ENCODE data around the gene EPHA5. TPM values are rescaled to one million over a fixed set of nuclear protein-coding genes. Genes with fewer than 3 reads are reported as not detected.

Gene EPHA5
- total RNA-seq, 3 donors from 2014 or later (not counting 1 experiment from before 2014, with no cell fraction given): not detected

DNA sequence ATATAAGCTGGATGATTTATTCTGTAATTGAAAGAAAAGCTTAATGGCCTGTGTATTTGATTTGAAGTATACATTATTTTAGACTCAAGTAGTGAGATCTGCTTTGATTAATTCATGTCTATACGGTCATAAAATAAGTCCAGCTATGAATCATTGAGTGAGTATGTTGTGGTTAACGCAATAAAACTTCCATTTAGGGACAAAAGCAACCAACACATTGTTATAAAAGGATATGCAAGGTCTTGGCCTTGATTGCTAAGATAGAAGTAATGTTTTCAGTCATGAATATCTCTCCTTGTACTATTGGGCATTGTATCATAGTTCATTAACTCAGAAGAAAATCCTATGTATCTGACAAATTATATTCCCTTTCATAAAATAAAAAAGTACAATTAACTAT lies 162.1 kb downstream of the EPHA5 start:
- no peaks in the 10 kb centered on the region for H3K36me3 ChIP-seq (ENCODE audit: control insufficient read depth, insufficient read depth, low read length)
- Mint-ChIP-seq H3K9me3 (peaks cover 4 to 14% of the 10 kb centered on the region in 2 donors), H3K27ac (no peak overlapping the region), H3K4me1 (no peaks in the 10 kb centered on the region), H3K27me3 (ENCODE audit: low read depth in 2 of 2) (no peaks in the 10 kb centered on the region), H3K4me3 (no peak overlapping the region), H3K36me3 (no peaks in the 10 kb centered on the region)
- ATAC-seq: no peak
- H3K4me3 ChIP-seq (ENCODE audit: low read length): no peak overlapping the region
- no peaks in the 10 kb centered on the region for H3K9me3 ChIP-seq (ENCODE audit: control insufficient read depth, insufficient read depth, low read length)
- TF ChIP-seq CTCF (IDR thresholded peaks at IDR 0.05): no peak
- DNase-seq: no peak
- H3K27me3 ChIP-seq (ENCODE audit: control insufficient read depth, insufficient read depth, low read length): no peaks in the 10 kb centered on the region
- intact Hi-C loops (cut with micrococcal nuclease): no loop called here
- no peak overlapping the region for H3K27ac ChIP-seq (ENCODE audit: low read length)
- WGBS (ENCODE audit: insufficient coverage): 80% methylated on average over 2 of the region's 2 CpGs
- H3K4me1 ChIP-seq (ENCODE audit: control insufficient read depth, insufficient read depth, low read length): no peaks in the 10 kb centered on the region

DNA sequence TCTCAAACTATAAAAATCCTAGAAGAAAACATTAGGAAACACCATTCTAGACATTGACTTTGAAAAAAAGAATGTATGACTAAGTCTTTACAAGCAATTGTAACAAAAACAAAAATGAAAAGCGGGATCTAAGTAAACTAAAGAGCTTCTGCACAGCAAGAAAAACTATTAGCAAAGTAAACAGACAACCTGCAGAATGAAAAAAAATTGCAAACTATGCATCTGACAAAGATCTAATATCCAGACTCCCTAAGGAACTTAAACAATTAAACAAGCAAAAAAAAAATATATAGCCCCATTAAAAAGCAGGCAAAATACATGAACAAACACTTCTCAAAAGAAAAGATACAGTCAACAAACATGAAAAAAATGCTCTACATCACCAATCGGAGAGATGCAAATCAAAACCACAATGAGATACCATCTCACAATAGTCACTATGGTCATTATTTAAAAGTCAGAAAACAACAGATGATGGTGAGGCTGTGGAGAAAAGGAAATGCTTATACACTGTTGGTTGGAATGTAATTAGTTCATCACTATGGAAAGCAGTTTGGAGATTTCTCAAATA lies 168.1 kb downstream of the EPHA5 start:
- intact Hi-C loops (cut with micrococcal nuclease): no loop called here
- H3K27me3 Mint-ChIP-seq (ENCODE audit: low read depth in 2 of 2): no peaks in the 10 kb centered on the region
- Histone ChIP-seq H3K4me1 (ENCODE audit: control insufficient read depth, insufficient read depth, low read length) (no peaks in the 10 kb centered on the region), H3K9me3 (ENCODE audit: control insufficient read depth, insufficient read depth, low read length) (no peaks in the 10 kb centered on the region), H3K36me3 (ENCODE audit: control insufficient read depth, insufficient read depth, low read length) (no peaks in the 10 kb centered on the region), H3K27ac (ENCODE audit: low read length) (no peak overlapping the region), H3K4me3 (ENCODE audit: low read length) (no peak overlapping the region), H3K27me3 (ENCODE audit: control insufficient read depth, insufficient read depth, low read length) (no peaks in the 10 kb centered on the region)
- TF ChIP-seq CTCF (IDR thresholded peaks at IDR 0.05): no peak
- H3K27ac Mint-ChIP-seq: no peak overlapping the region
- peaks cover 15 to 20% of the 10 kb centered on the region in 2 donors for H3K9me3 Mint-ChIP-seq
- WGBS (ENCODE audit: insufficient coverage): 90% methylated on average over 1 of the region's 2 CpGs
- H3K4me3 Mint-ChIP-seq: no peak overlapping the region
- ATAC-seq: no peak
- no peaks in the 10 kb centered on the region for H3K4me1 Mint-ChIP-seq
- H3K36me3 Mint-ChIP-seq: no peaks in the 10 kb centered on the region
- DNase-seq: no peak

DNA sequence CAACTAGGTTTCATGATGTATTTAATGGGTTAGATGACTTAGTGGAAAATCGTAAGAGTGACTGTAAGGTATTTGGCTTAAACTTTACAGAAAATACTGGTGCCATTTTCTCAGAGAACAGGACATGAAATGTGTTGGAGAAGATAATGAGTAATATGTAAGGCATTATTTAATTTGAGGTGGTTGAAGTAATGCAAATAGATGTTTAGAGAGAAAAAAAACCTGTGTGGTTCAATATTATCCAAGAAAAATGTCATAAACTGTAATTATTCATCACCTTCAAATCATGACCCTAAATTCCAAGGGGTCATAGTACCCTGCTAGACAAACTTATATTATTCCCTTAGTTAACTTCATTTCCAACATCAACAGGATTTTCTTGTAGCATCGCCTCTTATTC lies 171.7 kb downstream of the EPHA5 start:
- Histone ChIP-seq H3K27ac (ENCODE audit: low read length) (no peak overlapping the region), H3K9me3 (ENCODE audit: control insufficient read depth, insufficient read depth, low read length) (no peaks in the 10 kb centered on the region), H3K4me3 (ENCODE audit: low read length) (no peak overlapping the region), H3K27me3 (ENCODE audit: control insufficient read depth, insufficient read depth, low read length) (no peaks in the 10 kb centered on the region), H3K36me3 (ENCODE audit: control insufficient read depth, insufficient read depth, low read length) (no peaks in the 10 kb centered on the region), H3K4me1 (ENCODE audit: control insufficient read depth, insufficient read depth, low read length) (no peaks in the 10 kb centered on the region)
- WGBS (ENCODE audit: insufficient coverage): 74% methylated on average over 2 of the region's 2 CpGs
- H3K27me3 Mint-ChIP-seq (ENCODE audit: low read depth in 2 of 2): no peaks in the 10 kb centered on the region
- no peaks in the 10 kb centered on the region for H3K4me1 Mint-ChIP-seq
- ATAC-seq: no peak
- intact Hi-C loops (cut with micrococcal nuclease): no loop called here
- H3K9me3 Mint-ChIP-seq: peaks cover 16 to 18% of the 10 kb centered on the region in 2 donors
- no peak for TF ChIP-seq CTCF (IDR thresholded peaks at IDR 0.05)
- no peak overlapping the region for H3K27ac Mint-ChIP-seq
- no peak for DNase-seq
- H3K36me3 Mint-ChIP-seq: no peaks in the 10 kb centered on the region
- H3K4me3 Mint-ChIP-seq: no peak overlapping the region

DNA sequence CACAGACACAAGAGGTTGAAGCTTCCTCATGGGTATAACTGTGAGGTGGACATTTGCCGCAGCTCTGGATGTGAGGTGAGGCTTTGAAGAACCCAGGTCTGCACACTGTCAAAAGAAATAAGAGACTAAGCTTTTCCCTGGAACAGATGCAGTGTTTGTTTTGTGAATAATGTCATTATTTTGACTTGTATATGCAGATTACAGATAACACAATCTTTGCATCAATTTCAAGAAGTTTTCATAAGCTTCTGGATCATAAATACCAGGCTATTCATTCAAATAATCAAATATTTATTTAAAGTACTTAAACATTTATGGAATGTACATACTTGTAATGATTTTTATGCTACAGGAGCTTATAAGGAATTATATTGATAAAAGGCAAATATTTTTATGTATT lies 174.8 kb downstream of the EPHA5 start:
- DNase-seq: no peak
- Histone ChIP-seq H3K4me3 (ENCODE audit: low read length) (no peak overlapping the region), H3K27me3 (ENCODE audit: control insufficient read depth, insufficient read depth, low read length) (no peaks in the 10 kb centered on the region), H3K27ac (ENCODE audit: low read length) (no peak overlapping the region), H3K4me1 (ENCODE audit: control insufficient read depth, insufficient read depth, low read length) (no peaks in the 10 kb centered on the region), H3K36me3 (ENCODE audit: control insufficient read depth, insufficient read depth, low read length) (no peaks in the 10 kb centered on the region), H3K9me3 (ENCODE audit: control insufficient read depth, insufficient read depth, low read length) (no peaks in the 10 kb centered on the region)
- Mint-ChIP-seq H3K36me3 (no peaks in the 10 kb centered on the region), H3K27me3 (ENCODE audit: low read depth in 2 of 2) (no peaks in the 10 kb centered on the region), H3K4me3 (no peak overlapping the region), H3K9me3 (peaks cover 10 to 17% of the 10 kb centered on the region in 2 donors), H3K4me1 (no peaks in the 10 kb centered on the region), H3K27ac (no peak overlapping the region)
- WGBS (ENCODE audit: insufficient coverage): 100% methylated on average over 1 of the region's 1 CpG
- intact Hi-C loops (cut with micrococcal nuclease): no loop called here
- TF ChIP-seq CTCF (IDR thresholded peaks at IDR 0.05): no peak
- ATAC-seq: no peak
